HFFc6 (cell line): ENCODE data around the gene ADPRH. TPM values are rescaled to one million over a fixed set of nuclear protein-coding genes. Genes with fewer than 3 reads are reported as not detected.

Source experiments
- DNase-seq: peaks from one replicate; pipeline ENCODE4 v3.0.0-alpha.2; 2018
- H3K27ac Mint-ChIP-seq: 2 replicates; pipeline ENCODE4 v1.8.0; 2020; ENCODE audit warnings: mild to moderate bottlenecking, mixed read lengths
- H3K27me3 Mint-ChIP-seq: 2 replicates; pipeline ENCODE4 v1.8.0; 2021; ENCODE audit warnings: mild to moderate bottlenecking, moderate library complexity, mixed read lengths; ENCODE audit not compliant: insufficient read depth
- H3K36me3 Mint-ChIP-seq: 2 replicates; pipeline ENCODE4 v1.8.0; 2021; ENCODE audit warnings: low read depth, mixed read lengths
- H3K4me1 Mint-ChIP-seq: 2 replicates; pipeline ENCODE4 v1.8.0; 2020; ENCODE audit warnings: low read depth, mixed read lengths
- H3K4me3 Mint-ChIP-seq: 2 replicates; pipeline ENCODE4 v1.8.0; 2020; ENCODE audit warnings: mild to moderate bottlenecking, moderate library complexity, mixed read lengths
- H3K9me3 Mint-ChIP-seq: 2 replicates; pipeline ENCODE4 v1.8.0; 2020; ENCODE audit warnings: mild to moderate bottlenecking, mixed read lengths
- CTCF ChIP-seq: fragments of 200-600 bp; sonication (generic); IDR thresholded peaks from 2 replicates; pipeline ENCODE4 v1.5.0; 2021; ENCODE audit warnings: antibody characterized with exemption, mild to moderate bottlenecking
- total RNA-seq, 6 experiments: library from RNA; stranded (reverse); fragmentation: NEBNext Ultra II Directional; extraction: Animal tissue kit (Norgen Biotek cat#: 25700); gene quantifications; 2 replicates in 1 of 6; 3 replicates in 5 of 6; pipeline ENCODE4 v1.2.3, GENCODE V29; 2021

The ADPRH gene
- total RNA-seq, 6 experiments from 2014 or later = 0.10 to 1.8 (median 0.19) TPM

GRCh38 chr3:119625451-119626153, 46.3 kb downstream of the ADPRH start:
- H3K27ac Mint-ChIP-seq = no peak overlapping the region
- no peaks in the 10 kb centered on the region for H3K9me3 Mint-ChIP-seq
- no peak for TF ChIP-seq CTCF
- H3K36me3 Mint-ChIP-seq = no peaks in the 10 kb centered on the region
- no peak for DNase-seq
- H3K27me3 Mint-ChIP-seq = peaks cover 11% of the 10 kb centered on the region
- H3K4me3 Mint-ChIP-seq = no peak overlapping the region
- H3K4me1 Mint-ChIP-seq = peaks cover 18% of the 10 kb centered on the region

GRCh38 chr3:119626196-119626595, 46.9 kb downstream of the ADPRH start:
- peaks cover 8% of the 10 kb centered on the region for H3K27me3 Mint-ChIP-seq
- TF ChIP-seq CTCF = no peak
- H3K36me3 Mint-ChIP-seq = no peaks in the 10 kb centered on the region
- no peak for DNase-seq
- no peaks in the 10 kb centered on the region for H3K9me3 Mint-ChIP-seq
- H3K4me1 Mint-ChIP-seq = peaks cover 24% of the 10 kb centered on the region
- no peak overlapping the region for H3K4me3 Mint-ChIP-seq
- H3K27ac Mint-ChIP-seq = no peak overlapping the region

DNA sequence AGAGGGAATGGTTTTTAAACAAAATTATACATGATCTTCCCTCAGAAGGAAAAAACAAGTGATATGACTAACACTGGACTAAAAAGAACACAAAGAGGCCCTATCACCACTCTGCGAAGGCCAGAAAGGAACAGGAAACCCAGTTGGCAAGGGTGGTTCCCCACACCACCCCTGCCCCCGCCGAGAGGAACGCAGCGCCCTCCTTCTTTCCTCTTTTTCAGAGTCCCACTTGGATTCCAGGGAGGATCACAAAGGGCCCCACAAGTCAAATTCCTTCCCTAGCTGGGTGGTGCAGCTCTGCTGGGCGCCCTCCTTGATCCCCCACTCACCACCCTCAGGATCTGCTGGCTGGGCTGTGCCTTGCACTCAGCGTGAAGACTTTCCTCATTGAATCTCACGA, 48.2 kb downstream of the ADPRH start:
- no peak for DNase-seq
- no peak overlapping the region for H3K4me3 Mint-ChIP-seq
- H3K27me3 Mint-ChIP-seq = peaks cover 6% of the 10 kb centered on the region; the same call in 1 of the 2 replicates
- no peak for TF ChIP-seq CTCF
- H3K36me3 Mint-ChIP-seq = no peaks in the 10 kb centered on the region
- H3K9me3 Mint-ChIP-seq = no peaks in the 10 kb centered on the region
- H3K4me1 Mint-ChIP-seq = peaks cover 30% of the 10 kb centered on the region
- H3K27ac Mint-ChIP-seq = no peak overlapping the region

DNA sequence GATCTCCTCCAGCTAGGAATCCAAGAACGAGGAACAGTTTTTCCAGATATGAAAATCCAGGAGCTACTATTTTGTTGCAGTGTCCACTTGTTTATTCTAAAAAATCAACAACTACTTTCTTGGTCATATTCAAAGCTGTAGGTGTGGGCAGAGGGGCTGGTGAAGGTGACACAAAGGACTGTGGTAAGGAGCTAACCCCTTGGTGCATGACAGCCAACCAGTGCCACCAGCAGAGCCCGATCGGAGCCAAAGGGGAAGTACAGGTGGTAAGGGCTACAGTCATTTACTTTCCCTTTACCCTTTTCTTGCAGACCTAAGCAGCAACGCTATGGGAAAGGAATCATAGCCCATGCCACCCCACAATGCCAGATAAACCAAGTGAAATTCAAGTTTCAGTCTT, 49.1 kb downstream of the ADPRH start:
- H3K27ac Mint-ChIP-seq = no peak overlapping the region
- H3K4me1 Mint-ChIP-seq = peaks cover 30% of the 10 kb centered on the region
- peaks cover 6% of the 10 kb centered on the region; the same call in 1 of the 2 replicates for H3K27me3 Mint-ChIP-seq

GRCh38 chr3:119628816-119629445, 49.6 kb downstream of the ADPRH start:
- Mint-ChIP-seq H3K4me1 (peaks cover 30% of the 10 kb centered on the region), H3K27me3 (peaks cover 6% of the 10 kb centered on the region; the same call in 1 of the 2 replicates), H3K4me3 (no peak overlapping the region), H3K9me3 (no peaks in the 10 kb centered on the region), H3K27ac (no peak overlapping the region), H3K36me3 (no peaks in the 10 kb centered on the region)
- TF ChIP-seq CTCF = no peak
- peak; percentile 33 for DNase-seq

More for the DNA sequence above, 49.1 kb downstream of the ADPRH start:
- H3K4me3 Mint-ChIP-seq = no peak overlapping the region
- H3K9me3 Mint-ChIP-seq = no peaks in the 10 kb centered on the region
- no peaks in the 10 kb centered on the region for H3K36me3 Mint-ChIP-seq
- TF ChIP-seq CTCF = no peak
- no peak for DNase-seq
